NCI-H2196 treated with DMSO at 0.1 percent for 48 hours (cell line): ENCODE results near the gene ABR.
"Not testable (repeated sequence)": the region's sequence is repeated elsewhere in the genome, so short reads cannot be mapped to it uniquely, and the experiment has no call there.

Experiments
- DNase-seq: peaks from one replicate; lab custom pipeline; 2025; ENCODE audit not compliant: unreplicated experiment; lab: John Stamatoyannopoulos, UW

The ABR gene

DNA sequence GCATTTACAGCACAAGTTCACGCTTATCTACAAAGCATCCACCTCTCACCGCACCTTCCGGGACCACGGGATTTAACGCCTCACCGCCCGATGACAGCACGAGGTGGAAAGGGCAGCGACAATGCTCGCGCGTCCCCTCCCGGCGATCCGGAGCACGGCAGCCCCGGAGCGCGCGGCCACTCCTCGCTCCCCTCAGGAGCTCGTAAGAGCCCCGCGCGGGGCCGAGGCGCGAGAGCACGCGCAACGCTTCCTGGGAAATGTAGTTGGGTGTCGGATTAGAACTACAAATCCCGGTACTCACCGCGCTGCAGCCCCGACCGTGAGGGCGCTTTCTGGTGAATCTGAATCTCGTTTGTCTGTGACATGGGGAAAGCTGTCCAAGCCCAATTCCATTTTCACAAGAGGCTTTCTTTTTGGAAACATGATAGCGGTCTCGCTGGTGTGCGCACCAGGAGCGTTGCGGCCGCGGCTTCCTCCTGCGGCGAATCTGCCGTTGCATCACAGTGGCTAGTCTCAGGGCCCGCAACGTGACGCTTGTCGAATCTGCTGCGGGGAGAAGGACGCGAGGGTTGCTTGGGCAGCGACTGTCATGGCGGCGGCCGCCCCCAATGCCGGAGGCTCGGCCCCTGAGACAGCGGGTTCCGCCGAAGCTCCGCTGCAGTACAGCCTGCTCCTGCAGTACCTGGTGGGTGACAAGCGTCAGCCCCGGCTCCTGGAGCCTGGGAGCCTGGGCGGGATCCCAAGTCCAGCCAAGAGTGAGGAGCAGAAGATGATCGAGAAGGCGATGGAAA lies 183.0 kb downstream of the ABR start, which contains the start of gene TIMM22:
Gene TIMM22 (plus strand): TSS at position 576 of the 791 bp plus-strand sequence. CDS start 14 bp downstream, at position 590.
- peak; percentile 78 for DNase-seq

DNA sequence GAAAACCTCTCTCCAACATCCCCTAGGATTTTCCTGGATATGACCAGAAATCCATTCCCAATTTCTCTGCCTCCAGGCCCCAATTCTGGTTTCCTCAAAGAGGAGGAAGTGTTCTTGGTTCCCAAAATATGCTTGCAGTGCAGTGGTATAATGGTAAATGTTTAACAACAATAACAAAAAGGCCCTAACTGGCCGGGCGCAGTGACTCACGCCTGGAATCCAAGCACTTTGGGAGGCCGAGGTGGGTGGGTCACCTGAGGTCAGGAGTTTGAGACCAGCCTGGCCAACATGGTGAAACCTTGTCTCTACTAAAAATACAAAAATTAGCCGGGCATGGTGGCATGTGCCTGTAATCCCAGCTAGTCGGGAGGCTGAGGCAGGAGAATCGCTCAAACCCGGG lies 184.5 kb downstream of the ABR start:
- not testable (repeated sequence) for DNase-seq

DNA sequence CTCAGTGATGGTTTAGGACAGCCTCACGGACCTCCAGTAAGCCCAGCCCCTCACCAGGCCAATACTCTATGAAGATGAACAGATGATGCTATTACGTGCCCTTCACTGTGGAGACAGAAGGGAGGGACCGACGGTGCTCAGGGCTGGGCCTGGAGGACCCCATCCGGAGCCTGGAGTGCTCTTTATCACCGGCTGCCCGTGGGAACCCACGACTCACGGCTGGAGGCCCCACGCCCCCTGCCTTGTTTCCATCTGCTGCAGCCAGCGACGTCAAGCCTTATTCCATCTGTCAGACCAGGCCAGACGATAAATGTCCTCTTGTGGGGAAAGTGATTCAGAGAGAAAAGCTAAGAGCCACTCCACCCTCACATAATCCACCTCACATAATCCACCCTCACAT lies 186.8 kb downstream of the ABR start:
- no peak for DNase-seq

DNA sequence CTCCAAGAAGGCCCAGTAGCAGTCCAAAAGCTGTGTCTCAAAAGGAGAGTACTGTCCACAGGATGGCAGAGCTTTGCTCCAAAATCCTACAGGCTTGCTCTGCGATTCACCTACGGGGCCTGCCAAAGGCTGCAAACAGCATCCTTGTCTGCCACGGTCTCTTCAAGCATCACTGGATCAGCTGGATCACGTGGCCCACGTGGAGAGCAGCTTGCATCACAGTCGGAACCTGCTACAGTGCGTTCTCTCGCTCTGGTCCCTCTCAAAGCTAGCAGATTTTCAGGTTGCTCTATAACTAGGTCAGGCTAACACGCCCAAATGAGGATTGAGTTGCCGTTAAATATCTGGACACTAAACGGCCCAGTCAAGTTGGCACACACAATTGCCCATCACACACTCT lies 191.2 kb downstream of the ABR start:
- DNase-seq, result no peak

DNA sequence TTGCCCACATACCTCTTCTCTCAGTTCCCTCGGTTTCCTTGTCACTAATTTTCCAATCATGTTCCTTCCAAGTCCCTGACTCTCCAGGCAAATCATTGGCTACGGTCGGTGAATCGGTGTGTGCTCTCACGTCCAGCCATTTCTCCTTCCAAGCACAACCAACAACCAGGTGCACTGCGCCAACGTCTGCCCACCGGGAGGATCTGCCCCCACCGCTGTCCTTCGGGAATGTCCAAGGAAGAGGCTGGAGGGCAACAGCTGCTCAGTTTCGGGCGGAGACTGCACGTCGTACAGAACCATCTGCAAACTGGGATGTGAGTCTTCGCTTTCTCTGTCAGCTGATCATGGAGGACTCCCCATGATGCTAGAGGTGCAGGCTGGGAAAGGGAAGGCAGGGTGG lies 191.8 kb downstream of the ABR start:
- no peak for DNase-seq

DNA sequence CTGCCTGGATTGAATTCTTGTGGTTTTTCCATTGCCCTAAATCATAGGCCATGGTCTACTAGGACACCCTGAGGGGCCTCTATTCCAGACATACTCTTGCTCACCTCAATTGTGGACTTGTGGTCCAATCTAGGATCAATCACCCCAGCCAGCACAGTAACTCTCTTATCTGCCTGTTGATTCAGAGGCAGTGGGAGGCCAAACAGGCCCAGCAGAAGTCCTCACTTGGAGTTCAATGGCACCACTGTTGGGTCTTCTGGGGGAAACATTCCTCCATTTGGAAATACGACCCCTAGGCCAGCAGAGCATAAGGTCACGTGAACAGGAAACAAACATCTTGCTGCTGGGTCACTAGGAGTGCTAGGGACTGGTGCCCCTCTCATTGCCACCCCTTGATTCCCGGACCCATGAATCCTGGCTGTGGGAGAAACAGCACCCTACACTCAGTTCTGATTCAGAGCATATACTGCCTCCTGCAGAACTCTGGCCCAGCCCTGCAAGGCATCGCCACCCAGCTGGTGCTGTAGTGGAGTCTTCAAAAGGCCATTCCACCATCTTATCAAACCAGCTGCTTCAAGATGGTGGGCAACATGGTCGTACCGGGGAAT lies 193.4 kb downstream of the ABR start:
- no peak for DNase-seq

DNA sequence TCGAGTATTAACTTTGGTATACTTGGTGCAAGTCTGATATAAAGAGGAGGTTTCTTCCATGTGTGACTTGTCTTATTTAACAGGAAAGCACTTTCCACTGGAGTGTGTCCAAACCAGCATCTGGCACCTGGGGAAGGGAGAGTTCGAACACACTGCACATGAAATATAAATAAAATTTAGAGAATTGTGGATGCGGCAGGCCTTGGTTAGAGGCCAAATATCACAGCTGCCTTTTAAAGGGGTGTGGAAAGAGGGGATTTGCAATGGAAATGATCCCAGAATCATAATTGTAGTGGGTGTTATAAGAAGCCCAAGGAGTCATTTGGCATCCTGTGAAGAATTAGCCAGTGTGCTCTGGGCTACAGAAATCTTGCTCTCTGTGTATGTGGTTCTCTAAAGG lies 195.9 kb downstream of the ABR start:
- DNase-seq, result no peak

DNA sequence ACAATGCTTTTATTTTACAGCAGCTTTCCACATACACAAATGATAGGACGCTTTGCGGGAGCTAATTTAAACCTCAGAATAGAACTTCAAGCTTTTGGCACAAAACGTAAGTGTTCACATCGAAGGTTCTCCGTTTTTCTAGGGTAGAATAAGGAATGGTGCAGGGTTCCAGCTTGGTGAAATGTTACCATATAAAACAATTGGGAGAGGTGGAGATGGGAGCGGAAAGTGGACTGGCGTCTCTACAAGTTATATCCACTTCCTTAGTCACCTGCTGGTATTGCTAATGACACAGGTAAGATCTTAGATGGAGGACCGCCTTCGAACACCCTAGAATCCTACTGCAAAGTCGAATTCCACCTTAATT lies 198.5 kb downstream of the ABR start:
- no peak for DNase-seq

DNA sequence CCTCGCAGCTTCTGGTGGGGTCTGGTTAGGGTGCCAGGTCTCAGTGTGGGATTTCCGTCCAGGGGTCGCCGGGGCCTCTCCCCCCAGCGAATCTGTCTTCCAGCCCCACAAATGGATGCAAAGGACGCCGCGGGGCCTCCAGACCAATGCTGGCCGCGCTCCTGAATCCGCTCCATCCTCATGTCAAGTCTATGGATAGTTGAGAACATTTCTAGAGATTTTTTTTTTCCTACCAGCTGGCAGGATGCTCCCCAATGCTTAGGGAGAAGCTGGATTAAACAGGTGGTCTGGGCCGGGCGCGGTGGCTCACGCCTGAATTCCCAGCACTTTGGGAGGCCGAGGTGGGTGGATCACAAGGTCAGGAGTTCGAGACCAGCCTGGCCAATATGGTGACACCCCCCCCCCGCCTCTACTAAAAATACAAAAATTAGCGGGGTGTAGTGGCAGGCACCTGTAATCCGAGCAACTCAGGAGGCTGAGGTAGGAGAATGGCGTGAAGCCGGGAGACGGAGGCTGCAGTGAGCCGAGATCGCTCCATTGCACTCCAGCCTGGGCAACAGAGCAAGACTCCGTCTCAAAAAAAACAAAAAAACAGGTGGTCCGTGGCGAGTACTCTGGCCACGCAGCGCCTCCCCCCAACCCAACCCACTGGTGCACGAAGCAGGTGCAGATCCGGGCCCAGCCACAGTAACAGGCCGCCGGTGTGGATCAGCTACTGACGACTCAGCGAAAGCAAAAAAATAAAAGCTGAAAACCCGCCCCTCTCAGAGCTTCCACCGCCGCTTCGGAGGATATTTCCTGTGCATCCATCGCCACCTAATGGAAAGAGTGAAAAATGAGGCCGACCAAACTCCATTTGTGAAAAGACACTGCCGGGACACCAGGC lies 199.1 kb downstream of the ABR start:
- DNase-seq, result peak; percentile 51

DNA sequence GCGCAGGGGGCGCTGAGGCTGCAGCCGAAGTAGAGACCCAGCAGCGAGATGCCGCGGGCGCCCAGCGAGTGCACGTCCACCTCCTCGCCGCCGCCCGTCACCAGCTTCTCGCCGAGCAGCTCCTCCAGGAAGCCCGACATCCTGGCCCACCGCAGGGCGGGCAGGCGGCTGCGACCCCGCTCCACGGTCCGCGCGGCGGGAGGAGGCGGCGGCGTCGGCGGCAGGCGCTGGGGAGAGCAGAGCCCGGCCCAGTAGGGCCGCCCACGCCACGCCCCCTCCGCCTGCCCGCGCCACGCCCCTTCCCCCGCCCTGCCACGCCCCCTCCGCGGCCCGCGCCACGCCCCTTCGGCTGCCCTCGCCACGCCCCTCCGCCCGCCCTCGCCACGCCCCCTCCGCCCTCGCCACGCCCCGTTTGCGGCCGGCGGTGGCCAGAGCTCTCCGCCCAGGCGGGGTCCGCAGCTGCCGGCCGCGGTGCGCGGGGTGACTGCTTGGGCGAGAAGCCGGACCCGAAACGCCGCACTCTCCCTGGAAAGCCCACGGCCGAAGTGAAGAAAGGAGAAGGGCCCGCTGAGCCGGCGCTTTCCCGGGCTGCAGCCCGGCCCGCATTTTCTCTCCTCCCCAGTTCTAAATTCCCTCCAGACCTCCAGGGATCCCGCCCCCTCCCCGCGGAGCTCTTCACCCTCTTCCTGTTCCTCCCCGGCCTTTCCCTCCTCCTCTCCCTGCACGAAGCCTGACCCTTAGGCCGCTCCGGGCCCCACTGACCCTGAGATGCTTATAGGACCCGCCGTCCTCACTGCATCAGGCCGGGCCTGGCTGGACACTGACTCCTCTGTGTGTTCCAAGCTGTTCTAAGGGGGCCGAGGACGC lies 200.0 kb downstream of the ABR start, which contains the start of gene NXN:
Gene NXN (minus strand): TSS at position 238 of the 867 bp plus-strand sequence.
- DNase-seq, result no peak

DNA sequence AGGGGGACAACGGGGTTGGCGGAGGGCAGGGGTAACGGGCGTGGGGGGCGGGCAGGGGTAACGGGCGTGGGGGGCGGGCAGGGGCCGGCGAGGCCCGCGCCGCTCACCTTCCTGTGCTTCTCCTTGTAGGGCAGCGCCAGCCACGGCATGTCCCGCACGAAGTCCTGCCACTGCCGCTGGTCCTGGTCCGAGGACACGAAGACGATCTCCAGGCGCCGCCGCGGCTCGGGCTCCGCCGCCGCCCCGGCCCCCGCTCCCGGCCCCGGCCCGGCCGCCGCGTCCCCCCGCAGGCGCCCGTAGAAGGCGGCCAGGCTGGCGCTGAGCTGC lies 200.6 kb downstream of the ABR start:
- no peak for DNase-seq

DNA sequence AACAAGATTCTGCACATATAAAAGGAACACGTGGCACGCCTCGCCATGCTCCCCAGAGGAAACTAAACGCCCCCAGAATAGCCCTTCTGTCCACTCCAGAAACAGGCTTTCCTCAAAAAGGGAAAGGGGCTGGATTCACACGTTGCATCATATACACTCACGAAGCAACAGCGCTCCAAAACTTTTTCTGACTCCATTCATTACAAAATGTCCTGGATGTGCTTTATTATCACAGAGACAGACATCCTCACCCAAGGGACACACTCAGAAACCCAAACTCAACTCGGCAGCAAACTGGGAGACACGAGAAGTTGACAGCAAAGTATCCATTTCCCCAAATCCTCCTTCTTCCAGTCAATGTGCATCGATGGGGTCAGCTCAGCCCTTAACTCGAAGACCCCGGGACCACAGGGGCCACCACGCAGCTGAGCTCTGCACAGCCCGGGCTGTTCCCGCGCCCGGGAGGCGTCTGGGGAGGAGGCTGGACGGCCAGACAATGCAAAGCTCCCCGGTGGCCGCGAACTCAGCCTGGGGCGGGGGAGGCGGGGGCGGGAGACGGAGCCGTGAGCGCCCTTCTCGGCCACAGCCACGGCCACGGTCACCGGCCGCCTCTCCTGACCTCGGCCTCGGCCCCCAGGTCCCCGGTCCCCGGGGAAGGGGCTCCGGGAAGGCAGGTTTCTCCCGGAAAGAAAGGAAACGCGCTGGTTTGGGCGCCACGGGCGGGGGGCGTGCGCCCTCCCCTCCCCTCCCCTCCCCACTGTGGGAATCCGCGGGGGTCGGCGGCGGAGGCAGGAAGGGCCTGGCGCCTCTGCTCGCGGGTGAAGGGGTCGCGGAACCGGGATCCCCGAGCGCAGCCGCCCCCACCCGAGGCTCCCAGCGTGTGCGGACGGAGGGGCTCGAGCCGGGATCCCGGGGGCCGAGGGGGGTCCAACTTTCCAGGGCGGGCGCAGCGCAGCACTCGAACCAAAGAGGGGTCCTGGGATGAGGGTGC lies 201.4 kb downstream of the ABR start:
- DNase-seq, result no peak

DNA sequence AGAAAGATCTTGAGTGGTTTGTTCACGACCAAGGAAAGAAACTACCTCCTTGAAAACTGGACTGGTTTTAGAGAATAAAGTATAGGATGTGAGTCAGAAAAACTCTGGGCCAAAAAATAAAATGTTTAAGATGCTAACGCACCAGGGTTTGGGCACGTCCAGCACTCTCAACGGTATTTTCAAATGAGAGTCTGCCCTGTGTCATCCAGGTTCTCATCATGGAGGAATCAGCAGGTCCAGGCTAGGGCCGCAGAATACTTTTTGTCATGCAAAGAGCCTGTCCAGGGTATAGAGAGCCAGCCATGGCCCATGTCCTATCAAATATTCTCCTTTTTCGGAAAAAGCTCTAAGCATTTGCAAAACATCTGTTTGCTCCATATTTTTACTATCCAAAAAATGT lies 202.6 kb downstream of the ABR start:
- no peak for DNase-seq

DNA sequence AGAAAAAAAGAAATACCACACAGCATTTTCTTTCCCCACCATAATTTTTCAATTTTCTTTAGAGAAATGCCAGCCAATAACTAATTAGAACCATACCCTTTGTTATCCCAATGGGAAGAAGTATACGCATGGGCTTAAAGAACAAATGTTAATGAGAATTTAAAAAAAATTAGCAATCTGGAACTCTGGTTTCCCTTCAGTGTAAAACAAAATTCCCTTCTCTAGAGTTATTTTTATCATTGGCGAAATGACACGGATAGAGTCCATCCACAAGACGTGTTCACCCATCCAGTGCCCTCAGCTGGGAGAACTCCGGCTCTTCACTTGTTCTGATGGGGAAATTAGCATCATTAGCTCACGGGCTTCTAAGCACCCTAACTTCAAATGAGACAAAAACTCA lies 203.5 kb downstream of the ABR start:
- no peak for DNase-seq

DNA sequence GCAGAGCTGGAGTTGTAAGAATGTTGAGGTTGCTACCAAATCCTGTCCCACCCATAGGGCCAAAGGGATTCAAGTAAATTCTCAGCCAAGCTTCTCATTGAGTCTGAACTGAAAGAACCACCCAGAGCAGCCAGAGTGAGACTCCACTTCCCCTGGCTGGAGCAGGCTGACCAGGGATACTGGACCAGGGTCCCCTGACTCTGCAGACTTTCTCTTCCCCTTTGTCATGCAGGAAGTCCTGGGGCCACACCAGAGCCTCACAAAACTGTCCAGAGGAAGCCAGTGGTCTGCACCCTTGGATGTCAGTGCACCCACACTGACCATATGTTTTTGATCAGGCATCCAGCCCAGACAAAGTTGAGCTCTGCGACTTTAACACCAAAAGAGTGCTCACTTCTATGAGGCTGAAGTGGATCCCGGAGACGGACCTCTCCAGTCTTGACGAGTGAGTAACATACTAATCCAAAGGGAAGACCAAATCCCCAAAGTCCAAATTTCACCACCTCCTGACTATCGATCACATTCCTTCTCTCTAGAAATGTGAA lies 204.3 kb downstream of the ABR start:
- no peak for DNase-seq

DNA sequence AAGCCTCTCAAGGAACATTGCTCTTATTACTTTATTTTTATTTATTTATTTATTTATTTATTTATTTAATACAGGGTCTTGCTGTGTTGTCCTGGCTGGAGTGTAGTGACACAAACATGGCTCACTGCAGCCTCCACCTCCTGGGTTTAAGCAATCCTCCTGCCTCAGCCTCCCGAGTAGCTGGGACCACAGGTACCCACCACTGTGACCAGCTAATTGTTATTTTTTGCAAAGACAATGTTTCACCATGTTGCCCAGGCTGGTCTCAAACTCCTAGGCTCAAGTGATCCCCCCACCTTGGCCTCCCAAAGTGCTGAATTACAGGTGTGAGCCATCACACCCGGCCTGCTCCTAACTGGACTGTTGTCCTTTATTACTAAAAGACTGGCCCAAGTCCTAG lies 205.0 kb downstream of the ABR start:
- DNase-seq, result not testable (repeated sequence)

DNA sequence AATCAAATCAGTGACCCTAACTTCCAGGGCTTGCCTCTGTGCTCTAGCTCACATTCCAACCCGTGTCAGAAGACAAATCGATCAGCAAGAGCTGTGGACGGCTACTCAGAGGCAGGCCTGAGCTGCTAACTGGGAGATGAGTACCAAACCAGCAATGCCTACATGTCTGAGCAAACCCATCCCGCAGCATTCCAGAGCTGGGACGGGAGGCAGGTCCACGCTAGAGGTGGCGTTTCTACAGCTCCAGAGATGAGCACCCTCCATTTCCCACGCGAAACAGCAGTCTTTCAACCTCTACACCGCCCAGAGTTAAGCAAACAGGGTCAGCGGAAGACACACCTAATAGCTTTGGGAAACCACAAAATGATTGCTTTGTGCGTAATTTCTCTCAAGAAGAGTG lies 206.7 kb downstream of the ABR start:
- no peak for DNase-seq

DNA sequence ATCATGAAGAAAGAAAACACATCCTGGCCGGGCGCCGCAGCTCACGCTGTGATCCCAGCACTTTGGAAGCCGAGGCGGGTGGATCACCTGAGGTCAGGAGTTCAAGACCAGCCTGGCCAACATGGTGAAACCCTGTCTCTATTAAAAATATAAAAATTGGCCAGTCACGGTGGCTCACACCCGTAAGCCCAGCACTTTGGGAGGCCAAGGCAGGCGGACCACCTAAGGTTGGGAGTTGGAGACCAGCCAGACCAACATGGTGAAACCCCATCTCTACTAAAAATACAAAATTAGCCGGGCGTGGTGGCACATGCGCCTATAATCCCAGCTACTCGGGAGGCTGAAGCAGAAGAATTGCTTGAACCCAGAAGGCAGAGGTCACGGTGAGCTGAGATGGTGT lies 207.9 kb downstream of the ABR start:
- DNase-seq, result not testable (repeated sequence)

DNA sequence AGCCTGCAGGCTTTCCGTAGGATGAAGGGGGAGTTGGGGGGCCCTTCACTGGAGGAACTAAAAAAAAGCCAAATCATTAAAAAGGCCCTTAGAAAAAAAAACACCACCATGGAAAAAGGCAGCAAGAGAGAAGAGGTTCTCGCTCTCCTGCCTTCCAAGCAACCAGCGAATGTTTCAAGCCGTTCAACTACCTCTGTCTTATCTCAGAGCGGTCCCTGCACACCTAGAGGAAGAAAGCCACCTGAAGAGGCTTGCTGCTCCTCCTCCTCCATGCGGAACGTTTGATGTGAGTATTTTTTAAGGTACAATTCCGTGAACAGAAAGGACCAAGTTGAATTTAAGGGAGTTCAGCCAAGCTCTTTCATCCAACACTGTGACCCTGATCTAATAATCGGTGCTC lies 209.4 kb downstream of the ABR start:
- no peak for DNase-seq
